ENCODE results near the gene PPP1R12B.
"Not testable (repeated sequence)": the region's sequence is repeated elsewhere in the genome, so short reads cannot be mapped to it uniquely, and the experiment has no call there.

The PPP1R12B gene

DNA sequence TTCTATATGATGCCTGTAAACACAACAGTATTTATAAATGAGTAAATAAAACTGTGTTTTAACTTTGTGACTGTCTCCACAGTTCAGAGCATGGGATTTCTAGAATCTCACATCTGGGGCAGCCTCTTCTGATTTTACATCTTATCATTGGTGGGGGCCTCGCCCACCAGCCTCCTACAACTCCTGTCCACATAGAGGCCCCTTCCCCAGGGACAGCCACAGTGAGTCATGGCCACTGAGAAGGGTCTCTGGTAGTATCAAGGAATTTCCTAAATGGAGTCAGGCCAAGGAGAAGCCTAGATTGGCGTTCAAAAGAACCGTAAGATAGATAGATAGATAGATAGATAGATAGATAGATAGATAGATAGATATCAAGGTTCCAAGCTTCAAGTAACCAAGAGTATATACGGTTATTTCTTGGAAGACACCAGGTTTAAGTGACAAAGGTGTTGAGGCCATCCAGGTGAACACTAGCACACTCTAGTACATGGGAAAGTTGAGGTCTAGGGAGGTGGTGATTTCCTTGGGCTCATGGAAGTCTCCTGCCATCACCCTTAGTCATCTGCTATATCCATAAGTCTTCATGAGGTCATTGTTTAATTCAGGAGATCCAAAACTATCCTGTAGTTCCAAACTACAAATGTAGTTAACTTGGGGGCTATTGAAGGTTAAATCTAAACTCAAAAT lies 240.1 kb downstream of the PPP1R12B start:
- no peak for DNase-seq

DNA sequence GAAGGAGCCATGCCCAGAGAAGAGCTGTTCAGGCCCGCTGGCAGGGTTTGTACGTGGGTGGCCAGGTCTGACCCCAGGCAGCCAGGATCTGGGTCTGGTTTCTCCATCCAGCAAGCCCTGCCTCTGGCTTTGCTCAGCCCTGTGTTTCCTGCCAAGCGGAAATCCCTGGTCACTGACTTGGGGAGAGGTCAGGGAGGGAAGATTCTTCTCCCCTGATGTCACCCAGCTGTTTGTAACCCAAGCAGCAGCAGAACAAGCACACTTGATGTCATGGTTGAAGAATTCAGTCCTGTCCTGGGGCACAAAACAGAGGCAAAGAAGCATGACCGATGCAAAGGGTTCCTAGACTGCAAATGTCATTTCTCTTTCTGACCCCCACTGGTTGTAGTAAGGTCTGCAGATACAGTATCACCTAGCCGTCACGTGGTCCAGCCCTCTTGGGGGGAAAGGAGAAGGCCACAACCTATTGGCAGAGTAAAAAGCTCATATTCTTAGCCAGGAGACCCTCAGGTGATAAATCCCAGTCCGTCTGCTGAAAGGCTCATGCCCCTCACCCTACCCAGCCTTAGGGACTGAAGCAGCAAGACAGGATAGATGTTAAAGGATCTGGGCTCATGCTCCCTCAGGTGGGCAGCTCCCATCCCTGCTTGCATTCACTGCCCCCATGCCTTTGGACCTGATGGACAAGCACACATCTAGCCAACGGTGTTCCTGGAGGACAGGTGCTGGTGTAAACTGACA lies 240.9 kb downstream of the PPP1R12B start:
- DNase-seq: peak; percentile 98

DNA sequence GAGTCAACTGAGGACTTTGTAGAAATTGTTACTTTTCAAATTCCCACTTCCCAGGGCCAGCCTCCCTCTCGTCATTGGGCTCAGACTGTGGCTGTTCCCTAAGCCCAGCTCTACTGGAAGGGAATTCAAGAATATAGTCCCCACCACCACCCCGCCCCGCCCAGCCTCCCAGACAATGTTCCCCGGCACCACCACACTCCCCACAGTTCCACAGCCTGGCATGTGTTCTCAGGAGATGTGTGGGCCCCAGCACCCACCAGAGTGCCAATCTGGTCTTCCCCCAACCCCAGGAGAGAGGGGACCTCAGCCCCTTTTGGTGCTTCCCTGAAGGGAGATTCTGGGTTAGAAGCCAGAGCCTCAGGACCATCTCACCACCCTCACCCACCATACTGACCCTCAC lies 241.6 kb downstream of the PPP1R12B start:
- DNase-seq: no peak

DNA sequence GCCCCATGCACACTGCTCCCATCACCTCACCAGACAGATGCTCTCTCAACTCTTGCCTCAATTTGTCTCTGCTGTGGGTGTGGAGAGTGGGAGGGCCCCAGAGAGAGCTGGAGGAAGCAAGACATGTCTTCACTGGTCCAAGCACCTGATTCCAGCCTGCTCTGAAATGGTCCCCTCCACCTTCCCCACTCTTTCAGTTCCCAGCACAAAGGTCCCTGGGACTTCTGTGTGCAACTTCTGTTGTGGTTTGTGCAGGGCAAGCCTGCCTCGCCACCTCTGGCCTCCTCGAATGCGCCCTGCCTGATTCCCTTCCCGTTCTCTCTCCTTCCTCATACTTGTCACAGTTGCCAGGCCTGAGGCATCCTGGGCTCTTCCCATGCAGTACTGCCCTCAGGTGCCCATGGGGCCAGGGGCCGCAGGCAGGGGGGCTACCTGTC lies 242.5 kb downstream of the PPP1R12B start:
- no peak for DNase-seq

DNA sequence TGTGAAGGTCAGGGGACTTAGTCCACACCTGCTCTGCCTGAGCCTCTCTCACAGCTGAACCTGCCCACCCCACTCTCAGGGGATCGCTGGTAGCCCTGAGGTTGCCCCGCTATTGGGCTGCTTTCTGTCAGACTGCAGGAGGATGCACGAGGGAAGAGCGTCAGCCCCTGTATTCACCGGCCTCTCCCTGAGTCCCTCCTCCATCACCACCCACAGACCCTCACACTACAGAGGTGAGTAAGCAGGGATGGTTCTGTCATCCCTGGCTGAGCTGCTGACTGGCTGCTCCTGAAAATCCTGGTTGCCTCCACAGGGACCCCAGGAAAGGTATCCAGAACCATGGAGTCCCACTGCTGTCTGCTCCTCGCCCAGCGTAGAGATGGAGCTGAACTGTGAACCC lies 243.0 kb downstream of the PPP1R12B start:
- DNase-seq: no peak

DNA sequence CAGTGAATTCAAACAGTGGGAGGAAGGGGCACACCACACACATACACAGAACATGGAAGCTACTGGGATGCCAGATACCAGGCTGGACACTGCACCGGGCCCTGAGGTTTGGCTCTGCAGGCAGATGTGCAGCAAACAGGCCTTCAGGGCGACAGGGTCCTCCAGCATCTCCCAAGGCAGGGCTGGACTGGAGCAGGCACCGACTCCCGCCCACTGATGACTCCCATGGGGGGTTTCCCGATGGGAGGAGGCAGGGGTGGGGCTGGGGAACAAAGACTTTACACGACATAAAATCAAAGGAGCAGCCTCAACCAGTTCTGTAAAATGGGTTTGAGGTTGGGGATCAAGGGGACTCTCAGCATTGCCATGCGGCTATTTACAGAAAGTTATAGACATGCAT lies 243.6 kb downstream of the PPP1R12B start:
- DNase-seq: no peak

DNA sequence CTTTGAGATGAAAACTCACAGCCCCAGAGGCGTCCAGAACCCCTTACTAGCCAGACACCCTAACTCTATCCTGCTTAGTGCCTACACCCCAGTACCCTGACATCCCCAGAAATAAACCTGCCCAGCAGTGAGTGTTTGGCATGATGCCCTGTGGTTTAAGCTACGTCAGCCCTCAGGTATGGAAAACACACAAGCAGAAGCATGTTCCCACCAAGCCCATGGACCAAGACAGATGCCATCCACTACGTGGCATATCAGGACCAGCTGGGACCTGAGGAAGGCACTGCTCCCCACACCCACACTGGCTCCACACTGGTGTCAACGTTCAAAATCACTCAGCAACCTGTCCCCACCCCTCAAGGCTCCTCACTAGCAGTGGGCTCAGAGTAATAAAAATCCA lies 245.3 kb downstream of the PPP1R12B start:
- DNase-seq: no peak

DNA sequence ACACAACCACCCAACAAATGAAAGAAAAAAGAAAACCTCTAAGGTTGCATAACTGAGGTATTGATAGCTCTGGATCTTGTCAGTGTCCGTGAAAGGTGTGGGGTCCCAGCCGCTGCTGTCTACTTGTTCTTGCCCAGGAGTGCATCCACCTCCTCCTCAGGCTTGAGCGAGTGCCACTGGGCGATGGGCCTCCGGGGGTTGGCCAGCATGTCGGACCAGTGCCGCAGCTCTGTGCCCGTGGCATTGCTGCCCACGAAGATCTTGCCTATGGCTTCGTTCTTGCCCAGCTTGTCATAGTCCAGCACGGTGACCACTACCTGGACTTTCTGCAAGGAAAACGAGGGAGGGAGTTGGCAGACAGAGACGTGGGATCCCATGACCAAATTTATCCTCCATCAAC lies 248.1 kb downstream of the PPP1R12B start:
- DNase-seq: no peak

DNA sequence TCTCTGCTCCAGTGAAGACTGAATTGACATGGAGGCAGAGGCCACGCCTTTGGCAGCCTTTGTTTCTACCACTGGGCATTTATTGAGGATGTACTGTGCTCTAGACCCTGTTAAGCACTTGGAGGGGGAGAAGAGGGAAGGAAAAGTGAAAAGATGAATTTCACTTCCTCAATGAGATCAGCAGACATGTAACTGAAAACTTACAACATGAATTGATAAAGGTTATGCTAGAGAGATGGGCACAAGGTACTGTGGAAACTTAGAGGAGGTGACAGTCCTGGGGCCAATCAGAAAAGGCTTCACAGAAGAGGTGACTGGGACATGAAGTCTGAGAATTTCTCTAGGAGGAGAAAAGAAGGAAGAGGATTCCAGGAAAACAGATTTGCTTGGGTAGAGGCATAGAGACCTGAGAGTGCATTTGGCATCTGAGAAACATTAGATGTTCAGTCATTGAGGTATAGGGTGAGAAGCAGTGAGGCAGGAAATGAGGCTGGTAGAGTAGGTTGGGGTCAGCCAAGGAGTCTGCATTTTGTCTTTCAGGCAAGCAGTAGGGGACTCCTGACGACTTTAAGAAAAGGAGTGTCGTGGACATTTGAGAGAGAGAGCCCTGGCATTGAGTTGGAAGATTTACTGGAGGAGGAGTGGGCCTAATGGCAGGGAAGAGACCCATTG lies 248.7 kb downstream of the PPP1R12B start:
- no peak for DNase-seq

DNA sequence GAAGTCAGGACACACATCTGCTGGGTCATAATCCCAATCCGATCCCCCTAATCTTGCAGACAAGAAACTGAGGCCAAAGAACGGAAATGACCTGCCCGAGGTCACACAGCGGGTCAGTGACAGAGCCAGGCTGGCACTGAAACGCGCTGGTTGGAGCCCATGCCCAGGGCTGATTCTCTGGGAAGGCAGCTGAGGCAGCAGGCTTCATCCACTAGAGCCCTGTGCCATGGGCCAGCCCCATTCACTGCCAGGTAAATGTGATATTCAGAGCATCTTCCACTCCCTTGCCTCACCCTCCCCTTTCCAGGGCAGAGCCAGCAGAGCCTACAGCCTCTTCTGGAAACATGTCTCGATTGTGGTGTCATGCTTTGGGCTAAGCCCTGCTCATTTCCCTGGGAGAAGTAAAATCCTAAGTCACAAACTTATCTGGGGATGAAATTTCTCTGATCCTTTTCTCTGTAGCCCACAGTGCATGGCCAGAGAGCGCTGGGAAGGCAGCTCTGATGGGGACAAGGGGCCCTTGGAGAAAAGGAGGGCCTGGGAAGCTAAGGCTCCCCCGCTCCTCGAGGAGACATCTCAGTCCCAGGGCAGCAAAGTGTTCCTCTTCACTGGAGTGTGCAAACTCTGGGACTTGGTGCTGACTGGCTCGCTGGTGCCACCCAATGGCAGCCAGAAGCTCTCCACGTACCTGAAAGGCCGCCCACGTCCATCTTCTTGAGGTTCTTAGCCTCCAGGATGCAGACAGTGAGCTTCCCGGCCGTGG lies 251.4 kb downstream of the PPP1R12B start:
- DNase-seq: peak; percentile 84

DNA sequence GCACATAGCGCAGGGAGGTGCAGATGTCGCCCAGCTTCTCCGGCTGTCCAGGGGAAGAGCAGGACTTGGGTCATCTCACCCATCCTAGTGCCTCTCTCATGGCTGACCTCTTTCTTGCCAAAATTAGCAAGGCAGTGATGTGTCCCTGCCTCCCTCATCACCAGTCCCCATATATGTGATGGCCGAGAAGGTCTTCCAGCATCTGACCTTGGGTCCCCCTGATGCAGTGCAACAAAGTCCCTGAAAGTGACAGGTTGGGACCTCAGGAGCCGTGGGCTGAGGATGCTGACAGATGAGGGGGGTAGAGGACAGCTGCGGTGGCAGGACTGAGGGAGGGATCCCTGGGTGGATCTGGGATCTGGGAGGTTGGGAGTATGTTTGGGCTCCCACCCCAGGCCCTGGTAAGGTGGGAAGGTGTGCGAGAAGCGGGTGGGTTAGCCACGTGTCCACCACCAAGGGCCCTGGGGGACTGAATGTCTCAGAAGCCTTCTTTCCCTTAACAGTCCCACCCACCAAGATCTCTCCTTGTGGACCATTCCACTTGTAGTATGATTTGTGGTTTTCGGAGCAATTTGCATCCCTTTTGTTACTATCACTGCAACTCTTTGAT lies 252.0 kb downstream of the PPP1R12B start:
- DNase-seq: no peak

DNA sequence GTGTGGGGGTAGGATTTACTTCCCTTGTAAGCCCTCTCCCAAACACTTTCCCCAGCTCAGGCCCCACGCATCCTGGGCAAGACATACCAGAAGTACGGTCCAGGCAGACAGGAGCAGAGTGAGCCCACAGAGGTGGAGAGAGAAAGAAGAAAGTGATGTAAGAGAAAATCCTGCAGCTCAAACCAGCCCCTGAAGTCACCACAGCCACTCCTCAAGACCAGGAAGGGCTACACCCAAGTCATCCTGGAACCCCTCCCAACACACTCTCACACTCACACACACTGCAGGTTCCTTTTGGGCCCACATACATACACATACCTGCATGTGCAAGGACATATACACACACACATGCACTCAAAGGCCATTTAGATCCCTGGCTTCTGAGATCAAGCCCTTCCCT lies 254.9 kb downstream of the PPP1R12B start:
- no peak for DNase-seq

DNA sequence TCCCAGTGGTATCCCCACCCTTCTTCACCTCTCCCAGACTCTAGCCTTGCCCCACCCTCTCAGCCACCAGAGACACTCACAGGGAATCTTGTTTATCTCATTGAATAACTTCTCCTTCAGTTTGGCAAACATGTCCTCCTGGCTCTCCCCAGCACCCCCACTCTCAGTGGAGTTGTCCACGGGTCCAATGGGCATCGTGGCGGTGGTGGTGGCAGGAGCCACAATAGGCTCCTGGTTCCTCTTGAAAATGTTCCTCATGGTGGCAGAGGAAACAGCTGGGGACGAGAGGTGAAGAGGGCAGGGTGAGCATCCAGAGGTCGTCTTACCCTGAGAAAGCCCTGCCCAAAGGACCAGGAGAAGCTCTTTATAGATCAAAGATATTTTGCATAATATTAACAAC lies 257.0 kb downstream of the PPP1R12B start:
- no peak for DNase-seq

DNA sequence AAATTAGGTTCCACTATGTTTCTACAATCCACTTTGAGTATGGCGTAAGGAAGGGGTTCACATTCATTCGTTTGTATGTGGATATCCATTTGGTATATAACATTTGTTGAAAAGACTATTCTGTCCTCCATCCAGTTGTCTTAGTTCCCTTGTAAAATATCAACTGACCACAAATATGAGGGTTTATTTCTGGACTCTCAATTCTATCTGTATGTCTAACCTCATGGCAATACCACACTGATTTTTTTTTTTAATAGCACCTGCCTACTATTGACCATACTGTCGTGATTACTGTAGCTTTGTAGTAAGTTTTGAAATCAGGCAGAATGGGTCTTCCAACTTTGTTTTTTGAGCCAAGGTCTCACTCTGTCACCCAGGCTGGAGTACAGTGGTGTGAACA lies 263.5 kb downstream of the PPP1R12B start:
- not testable (repeated sequence) for DNase-seq

DNA sequence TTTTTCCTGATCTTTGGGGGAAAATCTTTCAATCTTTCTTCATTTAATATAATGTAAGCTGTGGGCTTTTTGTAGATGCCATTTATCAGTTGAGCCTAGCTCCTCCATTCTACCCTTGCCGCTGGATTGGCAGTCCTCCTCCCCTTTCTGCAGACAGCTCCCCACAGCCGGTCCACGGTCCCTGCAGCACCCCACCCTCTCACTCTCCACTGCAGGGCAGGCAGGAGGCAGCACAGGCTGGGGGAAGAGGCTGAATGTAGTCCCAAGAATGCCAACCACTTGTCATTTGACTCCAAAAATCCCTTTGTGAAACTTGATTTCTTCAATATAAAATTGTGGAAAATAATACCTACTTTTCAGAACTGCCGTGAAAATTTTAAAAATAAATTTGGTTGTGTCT lies 265.1 kb downstream of the PPP1R12B start:
- no peak for DNase-seq

DNA sequence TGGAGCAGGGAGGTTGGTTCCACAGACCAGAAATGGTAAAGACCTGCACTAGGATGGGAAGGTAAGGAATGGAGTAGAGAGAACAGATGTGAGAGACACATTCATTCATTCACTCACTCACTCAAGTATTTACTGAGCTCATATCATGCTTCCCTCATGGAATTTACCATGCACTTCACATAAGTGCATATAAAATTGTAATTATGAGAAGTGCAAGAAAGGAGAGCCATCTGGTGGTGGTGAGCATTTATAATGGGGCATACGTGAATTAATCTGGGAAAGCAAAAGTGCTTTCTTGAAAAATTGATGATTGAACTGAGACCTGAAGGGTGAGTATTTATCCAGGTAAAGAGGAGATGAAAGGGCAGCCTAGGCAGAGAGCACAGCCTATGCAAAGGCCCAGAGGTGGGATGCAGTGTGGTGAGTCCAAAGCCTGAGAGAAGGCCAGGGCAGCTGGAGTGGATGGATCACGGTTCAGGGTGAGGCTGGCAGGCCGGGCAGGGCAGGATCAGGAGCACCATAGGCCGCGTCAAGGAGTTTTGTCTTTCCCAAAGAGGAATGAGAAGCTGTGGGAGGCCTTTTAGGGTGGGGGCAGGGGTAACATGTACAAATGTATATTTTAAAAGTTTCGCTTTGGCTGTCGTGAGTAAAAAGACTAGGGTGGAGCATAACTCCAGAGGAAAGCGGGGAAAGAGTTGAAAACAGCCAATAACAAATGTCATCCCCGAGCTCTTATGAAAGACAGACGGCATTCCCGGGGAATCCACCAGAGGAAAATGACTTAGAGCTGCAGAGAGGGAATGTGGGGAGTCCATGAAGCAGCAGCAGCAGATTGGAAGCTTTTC lies 266.1 kb downstream of the PPP1R12B start:
- peak; percentile 84 for DNase-seq

DNA sequence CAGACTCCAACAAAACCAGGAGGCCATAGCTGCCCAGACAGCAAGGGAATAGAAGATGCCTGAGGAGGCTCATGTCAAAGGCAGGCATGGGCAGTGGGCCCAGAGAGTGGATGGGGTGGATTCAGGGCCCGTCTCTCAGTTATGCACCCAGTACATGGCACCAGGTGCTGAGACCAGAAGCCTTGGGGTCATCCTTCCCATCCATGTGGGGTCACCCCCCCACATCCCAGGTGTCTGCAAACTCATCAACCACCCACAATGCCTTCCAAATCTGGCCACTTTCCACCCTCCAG lies 266.7 kb downstream of the PPP1R12B start:
- not testable (repeated sequence) for DNase-seq

DNA sequence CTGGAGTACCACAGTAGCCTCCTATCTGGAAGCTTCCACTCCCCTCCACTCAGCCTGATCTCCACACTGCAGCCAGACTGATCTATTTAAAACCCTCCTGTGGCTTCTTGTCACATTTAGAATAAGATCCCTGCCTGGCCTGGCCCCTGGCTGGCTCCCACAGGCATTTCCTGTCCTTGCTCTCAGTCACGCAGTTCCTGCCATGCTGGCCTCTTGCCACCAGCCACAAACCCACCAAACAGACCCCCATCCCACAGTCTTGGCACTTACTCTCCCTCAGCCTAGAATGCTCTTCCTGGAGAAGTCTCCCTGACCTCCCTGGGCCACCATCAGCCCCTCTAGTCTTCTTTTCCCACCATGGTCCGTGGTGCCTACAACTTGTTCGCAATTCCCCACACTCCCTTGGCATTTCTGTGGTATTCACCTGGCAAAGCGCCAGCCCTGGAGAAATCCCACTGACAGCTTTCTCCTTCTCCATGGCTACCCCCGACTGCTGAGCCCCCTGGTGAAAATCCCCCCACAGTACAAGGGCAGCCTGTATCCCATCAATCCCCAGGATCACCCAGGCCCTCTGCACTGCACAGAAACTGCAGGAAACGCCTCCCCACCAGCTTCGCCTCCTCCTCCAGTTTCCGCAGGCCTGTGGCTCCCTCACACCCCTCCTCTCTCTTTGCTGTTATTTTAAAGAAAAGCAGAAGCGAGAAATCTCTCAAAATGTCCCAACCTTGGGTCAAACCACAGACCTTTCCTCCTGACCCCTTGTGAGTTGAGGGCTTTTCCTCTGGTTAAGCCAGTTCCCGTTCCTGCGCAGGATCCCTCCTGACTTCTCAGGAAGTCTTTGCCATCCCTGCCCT lies 267.2 kb downstream of the PPP1R12B start:
- peak; percentile 96 for DNase-seq

DNA sequence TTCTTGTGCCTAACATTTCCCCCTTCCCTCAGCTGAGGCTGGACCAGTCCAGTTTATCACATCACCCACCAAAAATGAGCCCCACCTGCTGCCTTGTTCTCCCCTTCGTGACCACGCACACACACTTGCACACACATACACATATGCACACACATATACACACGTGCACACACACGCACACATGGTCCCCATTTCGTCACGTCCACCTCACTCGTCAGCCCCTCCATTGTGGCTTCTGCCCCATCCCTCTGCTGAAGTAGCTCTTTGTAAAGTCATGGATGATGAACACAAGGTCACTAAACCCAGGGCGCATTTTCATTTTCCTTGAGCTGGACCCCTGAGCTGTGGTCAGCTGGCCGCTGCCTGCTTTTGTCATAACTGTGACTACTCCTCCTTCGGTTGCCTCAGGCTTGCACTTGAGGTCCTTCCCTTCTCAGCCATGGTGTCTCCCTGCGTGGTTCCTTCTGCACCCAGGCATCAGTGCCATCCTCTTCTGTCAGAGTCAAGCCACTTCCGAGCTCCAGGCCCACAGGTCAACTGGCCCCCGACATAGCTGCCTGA lies 267.9 kb downstream of the PPP1R12B start:
- DNase-seq: no peak

DNA sequence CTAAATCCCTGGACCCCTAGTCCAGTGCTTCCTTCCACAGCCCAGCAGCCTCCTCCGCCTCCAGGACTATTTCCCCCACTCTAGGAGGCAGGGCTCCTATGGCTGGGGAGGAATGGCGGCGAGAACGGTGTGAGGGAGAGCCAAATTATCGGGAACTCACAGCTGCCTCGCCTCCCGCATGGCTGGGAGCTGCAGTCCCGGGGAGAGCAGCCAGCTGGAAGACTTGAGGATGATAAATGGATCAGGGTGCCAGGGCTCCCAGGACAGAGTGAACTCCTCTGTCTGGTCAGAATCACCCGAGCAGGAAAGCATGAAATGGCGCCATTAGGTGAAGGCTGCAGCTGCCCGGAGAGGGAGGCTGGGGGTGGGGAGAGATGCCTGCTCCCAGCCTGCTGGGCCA lies 270.5 kb downstream of the PPP1R12B start:
- peak; percentile 33 for DNase-seq

DNA sequence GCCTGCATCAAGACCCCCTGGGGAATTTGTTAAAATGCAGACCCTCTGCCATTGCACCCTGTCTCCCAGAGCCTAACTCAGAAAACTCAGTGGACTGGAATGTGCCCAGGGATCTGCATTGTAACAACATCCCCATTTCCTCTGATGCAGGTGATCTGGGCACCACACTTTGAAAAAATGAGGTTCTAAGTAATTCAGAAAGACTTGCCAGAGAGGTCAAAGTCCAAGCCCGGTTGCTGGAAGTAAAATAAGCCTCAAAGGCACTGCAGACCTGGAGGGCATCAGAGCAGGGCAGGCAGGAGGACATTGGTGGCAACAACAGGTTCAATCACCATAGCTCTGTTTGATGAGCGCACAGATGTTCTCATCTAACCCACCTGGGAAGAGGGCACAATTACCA lies 271.0 kb downstream of the PPP1R12B start:
- no peak for DNase-seq
